ENCODE results near the gene AR.
"Not testable (repeated sequence)": the region's sequence is repeated elsewhere in the genome, so short reads cannot be mapped to it uniquely, and the experiment has no call there.

AR gene

DNA sequence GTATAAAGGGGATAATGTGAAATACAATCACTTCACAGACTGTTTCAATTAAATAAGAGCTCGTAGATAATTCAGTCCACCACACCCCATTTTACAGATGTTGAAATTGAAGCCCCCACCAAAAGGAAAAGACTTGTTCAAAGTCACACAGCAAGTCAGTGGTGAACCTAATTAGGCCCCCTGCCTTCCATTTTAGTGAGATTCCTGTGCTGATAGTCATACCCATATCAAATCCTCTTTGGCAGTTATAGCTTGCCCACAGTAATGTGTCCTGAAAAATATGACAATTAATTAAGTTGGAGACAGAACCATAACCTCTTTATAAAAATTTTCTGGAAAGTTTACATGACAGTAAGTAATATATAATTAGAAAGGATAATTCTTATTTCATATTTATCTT lies 58.0 kb downstream of the AR start:
- no peak for ATAC-seq
- H3K36me3 Mint-ChIP-seq, result no peaks in the 10 kb centered on the region
- no peaks in the 10 kb centered on the region for H3K27me3 Mint-ChIP-seq
- peaks cover 3% of the 10 kb centered on the region for H3K9me3 Mint-ChIP-seq
- no peaks in the 10 kb centered on the region for H3K4me1 Mint-ChIP-seq
- no peak overlapping the region for H3K27ac Mint-ChIP-seq
- H3K4me3 Mint-ChIP-seq, result no peak overlapping the region

DNA sequence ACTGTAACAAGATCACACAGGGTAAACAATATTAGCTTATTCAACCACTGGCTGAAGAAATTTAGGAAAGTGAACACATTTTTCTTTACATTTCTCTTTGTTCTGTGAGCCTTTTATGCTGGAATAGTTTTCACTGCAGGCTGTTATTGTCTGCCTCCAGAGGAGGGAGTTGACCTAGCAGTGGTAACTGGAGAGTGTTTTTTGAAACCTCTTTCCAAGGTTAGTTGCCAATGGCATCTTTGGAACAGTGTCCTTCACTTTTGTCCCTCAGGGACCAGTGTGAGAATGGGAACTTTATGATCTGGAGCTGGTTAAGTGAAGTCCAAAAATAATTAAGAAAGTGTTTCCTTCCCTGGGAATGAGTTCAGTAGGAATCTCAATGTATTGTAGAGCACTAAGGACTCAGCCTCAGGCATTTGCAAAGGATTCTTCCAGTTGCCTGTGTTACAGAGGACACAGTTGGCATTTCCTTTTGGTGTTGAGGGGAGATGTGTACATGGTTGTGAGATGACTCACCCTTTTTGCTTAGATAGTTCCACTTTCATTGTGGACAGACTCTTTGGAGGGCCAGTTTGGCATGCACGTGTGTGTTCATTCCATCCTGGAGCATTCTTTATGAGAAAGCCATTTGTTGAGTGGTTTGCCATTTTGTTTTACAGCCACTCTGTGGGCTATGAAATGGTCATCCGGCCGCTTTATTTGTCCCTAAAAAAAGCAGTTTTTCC lies 61.3 kb downstream of the AR start:
- Mint-ChIP-seq H3K27ac (no peak overlapping the region), H3K36me3 (no peaks in the 10 kb centered on the region), H3K4me3 (no peak overlapping the region), H3K27me3 (no peaks in the 10 kb centered on the region), H3K4me1 (no peaks in the 10 kb centered on the region), H3K9me3 (peaks cover 3% of the 10 kb centered on the region)
- ATAC-seq, result no peak

DNA sequence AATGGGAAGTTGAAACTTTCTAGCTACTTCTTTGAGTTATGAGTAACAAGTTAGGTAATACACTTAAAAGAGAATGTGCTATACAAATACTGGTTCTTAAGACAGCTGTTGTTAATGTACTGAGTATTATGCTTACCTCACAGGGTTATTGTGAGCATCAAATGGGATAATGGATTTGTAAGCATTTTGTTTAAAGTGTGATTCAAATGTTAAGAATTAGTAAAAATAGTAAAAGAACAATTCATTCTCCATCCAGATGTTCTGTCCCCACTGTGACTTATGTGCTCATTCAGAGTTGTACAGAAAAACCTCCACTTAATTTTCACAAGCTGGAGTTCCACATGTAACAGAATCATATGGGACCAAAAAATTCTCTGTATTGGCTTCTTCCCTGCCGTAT lies 63.6 kb downstream of the AR start:
- ATAC-seq, result no peak
- Mint-ChIP-seq H3K36me3 (no peaks in the 10 kb centered on the region), H3K4me1 (no peaks in the 10 kb centered on the region), H3K4me3 (no peak overlapping the region), H3K27me3 (no peaks in the 10 kb centered on the region), H3K27ac (no peak overlapping the region), H3K9me3 (peaks cover 3% of the 10 kb centered on the region)

DNA sequence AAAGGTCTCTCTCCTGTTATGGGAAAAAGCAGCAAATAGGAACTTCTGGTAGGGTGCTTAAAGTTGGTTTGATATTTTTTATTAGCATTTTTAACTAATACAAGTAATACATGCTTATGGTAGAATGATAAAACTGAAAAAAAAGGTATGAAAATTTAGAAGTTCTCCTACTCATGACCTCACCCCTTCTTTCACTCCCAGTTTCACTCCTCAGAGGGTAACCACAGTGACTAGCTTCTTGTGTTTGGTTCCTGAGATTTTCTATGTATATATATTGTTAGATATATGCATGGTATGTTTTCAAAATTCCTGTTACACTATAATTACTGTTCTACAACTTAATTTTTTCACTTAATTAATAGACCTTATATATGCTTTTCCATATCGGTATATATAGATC lies 66.5 kb downstream of the AR start:
- no peaks in the 10 kb centered on the region for H3K27me3 Mint-ChIP-seq
- H3K4me1 Mint-ChIP-seq, result no peaks in the 10 kb centered on the region
- no peak overlapping the region for H3K4me3 Mint-ChIP-seq
- no peak for ATAC-seq
- no peak overlapping the region for H3K27ac Mint-ChIP-seq
- H3K9me3 Mint-ChIP-seq, result peaks cover 5% of the 10 kb centered on the region
- no peaks in the 10 kb centered on the region for H3K36me3 Mint-ChIP-seq

DNA sequence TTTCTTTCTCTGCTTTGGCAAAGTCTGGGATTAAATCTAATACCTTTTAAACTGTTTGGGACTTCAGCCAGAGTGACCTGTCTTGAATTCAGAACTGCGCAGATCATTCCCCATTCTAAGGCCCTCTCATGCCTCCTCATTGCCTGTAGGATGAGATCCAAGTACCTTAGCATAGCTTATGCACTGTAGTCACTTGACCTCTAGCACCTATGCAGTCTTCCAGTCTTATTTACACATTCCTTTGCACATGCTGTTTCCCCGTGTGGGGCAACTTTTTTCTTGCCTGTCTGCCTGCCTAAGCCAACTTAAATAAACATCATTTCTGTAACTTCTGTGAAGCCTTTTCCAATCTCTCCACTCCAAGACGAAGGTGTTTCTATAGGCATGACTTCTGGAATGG lies 68.4 kb downstream of the AR start:
- no peaks in the 10 kb centered on the region for H3K36me3 Mint-ChIP-seq
- peaks cover 5% of the 10 kb centered on the region for H3K9me3 Mint-ChIP-seq
- no peak overlapping the region for H3K4me3 Mint-ChIP-seq

DNA sequence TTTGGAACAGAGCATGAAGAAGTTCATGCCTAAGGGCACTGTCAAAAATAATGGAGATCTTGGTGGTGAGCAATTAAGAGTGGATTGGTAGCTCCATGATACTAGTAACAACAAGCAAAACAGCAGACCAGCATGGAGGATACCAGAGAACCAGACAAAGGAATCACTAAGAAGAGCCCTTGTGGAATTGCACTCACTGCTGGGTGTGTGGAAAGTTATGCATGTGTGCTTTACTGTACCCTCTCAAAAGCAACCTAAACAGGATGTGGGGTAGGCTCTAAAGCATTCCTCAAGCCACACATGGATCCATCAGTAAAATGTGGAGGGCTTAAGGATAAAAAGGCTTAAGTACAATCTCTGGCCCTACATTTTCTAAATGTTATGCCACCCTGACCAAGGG lies 69.5 kb downstream of the AR start:
- Mint-ChIP-seq H3K36me3 (no peaks in the 10 kb centered on the region), H3K4me1 (no peaks in the 10 kb centered on the region), H3K27ac (no peak overlapping the region), H3K4me3 (no peak overlapping the region), H3K9me3 (peaks cover 9% of the 10 kb centered on the region), H3K27me3 (no peaks in the 10 kb centered on the region)
- no peak for ATAC-seq

More for the DNA sequence above, 68.4 kb downstream of the AR start:
- no peaks in the 10 kb centered on the region for H3K4me1 Mint-ChIP-seq
- H3K27ac Mint-ChIP-seq, result no peak overlapping the region
- no peaks in the 10 kb centered on the region for H3K27me3 Mint-ChIP-seq
- no peak for ATAC-seq

DNA sequence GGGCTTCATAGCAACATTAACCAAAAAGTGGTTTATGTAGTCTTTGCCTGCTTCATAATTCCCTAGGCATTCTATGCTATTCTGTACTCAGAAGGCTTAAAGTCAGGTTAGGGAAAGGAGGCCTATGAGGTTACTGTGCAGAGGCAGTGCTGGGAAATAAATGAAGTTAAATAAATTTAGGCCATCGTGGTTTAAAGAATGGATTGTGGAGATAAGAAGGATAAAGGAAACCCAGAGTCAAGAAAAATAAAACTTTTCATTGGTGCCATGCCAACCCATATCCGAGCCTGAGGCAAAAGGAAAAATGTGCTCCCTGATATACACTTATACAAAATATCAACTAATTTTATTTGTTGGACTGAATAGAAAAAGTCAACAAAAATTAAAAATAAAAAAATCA lies 70.2 kb downstream of the AR start:
- no peaks in the 10 kb centered on the region for H3K36me3 Mint-ChIP-seq
- H3K27ac Mint-ChIP-seq, result no peak overlapping the region
- H3K4me3 Mint-ChIP-seq, result no peak overlapping the region
- no peak for ATAC-seq
- no peaks in the 10 kb centered on the region for H3K4me1 Mint-ChIP-seq
- H3K27me3 Mint-ChIP-seq, result no peaks in the 10 kb centered on the region
- peaks cover 9% of the 10 kb centered on the region for H3K9me3 Mint-ChIP-seq

DNA sequence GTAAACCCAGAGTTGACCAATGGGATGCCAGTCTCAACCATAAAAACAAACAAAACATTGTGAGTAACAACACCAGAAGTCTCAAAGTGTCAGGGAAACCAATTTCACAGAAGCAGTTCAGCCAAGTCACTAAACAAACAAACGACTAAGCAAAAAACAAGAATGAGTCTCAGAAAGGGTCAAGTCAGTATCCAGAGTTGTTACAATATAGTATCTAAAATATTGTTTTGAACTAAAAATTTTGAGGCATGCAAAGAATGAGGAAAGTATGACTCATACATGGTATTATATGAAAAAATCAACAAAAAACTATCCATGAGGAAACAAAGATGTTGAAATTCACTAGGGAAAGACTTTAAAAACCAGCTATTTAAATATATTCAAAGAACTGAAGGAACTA lies 70.6 kb downstream of the AR start:
- Mint-ChIP-seq H3K27ac (no peak overlapping the region), H3K27me3 (no peaks in the 10 kb centered on the region), H3K4me3 (no peak overlapping the region), H3K36me3 (no peaks in the 10 kb centered on the region), H3K9me3 (peaks cover 11% of the 10 kb centered on the region), H3K4me1 (no peaks in the 10 kb centered on the region)
- ATAC-seq, result no peak

DNA sequence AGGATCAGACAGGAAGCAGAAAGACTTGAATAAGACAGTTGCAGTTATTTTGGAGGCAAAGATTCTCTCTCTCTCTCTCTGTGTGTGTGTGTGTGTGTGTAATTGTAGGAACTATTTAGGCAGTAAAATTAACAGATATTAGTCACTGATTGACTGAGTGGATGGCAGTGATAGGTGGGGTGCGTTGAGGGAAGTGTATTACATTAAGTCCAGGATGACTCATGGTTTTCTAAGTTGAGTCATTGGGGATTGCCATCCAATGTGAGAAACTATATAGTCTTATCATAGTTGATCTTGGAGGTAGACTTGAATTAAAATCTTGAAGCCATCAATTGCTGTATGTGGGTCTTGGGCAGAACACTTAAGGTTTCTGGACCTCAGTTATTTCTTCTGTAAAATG lies 75.4 kb downstream of the AR start:
- ATAC-seq, result no peak
- Mint-ChIP-seq H3K36me3 (no peaks in the 10 kb centered on the region), H3K27me3 (no peaks in the 10 kb centered on the region), H3K9me3 (peaks cover 12% of the 10 kb centered on the region), H3K4me3 (no peak overlapping the region), H3K27ac (no peak overlapping the region), H3K4me1 (no peaks in the 10 kb centered on the region)

DNA sequence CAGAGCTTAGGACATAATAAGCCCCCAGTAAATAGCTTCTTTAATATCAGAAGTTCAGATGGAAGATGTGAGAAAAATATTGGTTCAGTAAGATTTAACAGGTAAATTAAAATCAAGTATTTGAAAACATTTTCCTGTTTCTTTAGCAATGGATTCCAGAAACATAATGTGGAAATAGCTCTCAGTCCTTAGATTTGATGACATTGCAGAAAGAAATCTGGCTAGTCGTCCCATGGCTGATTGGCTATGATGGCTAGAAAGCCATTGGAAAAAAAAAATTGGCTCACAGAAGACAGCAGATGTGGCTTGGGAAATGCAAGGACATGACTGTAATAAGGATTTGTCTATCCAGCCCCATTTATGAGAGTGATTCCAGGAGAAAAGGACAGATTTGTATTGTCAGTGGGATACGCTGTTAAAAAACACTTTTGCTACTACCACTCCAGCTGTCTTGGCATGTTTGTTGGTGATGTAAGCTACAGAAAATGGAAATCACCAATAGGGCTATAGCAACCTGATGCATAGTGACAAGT lies 78.3 kb downstream of the AR start:
- ATAC-seq, result no peak
- H3K4me1 Mint-ChIP-seq, result no peaks in the 10 kb centered on the region
- H3K36me3 Mint-ChIP-seq, result no peaks in the 10 kb centered on the region
- peaks cover 9% of the 10 kb centered on the region for H3K9me3 Mint-ChIP-seq
- H3K27me3 Mint-ChIP-seq, result no peaks in the 10 kb centered on the region
- H3K4me3 Mint-ChIP-seq, result no peak overlapping the region
- H3K27ac Mint-ChIP-seq, result no peak overlapping the region

DNA sequence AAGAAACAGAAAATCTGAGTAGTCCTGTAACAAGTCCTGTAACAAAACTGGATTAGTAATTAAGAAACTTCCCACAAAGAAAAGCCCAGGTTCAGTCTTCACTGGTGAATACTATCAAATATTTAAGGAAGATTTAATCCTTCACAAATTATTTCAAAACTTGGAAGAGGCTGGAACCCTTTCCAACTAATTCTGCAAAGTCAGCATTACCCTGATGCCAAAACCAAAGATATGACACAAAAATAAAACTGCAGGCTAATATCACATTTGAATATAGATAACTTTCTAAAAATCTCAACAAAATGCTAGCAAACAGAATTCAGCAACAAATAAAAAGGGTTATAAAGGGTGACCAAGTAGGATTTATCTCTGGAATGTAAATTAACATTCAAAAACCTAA lies 80.5 kb downstream of the AR start:
- ATAC-seq, result no peak
- H3K9me3 Mint-ChIP-seq, result peaks cover 3% of the 10 kb centered on the region

DNA sequence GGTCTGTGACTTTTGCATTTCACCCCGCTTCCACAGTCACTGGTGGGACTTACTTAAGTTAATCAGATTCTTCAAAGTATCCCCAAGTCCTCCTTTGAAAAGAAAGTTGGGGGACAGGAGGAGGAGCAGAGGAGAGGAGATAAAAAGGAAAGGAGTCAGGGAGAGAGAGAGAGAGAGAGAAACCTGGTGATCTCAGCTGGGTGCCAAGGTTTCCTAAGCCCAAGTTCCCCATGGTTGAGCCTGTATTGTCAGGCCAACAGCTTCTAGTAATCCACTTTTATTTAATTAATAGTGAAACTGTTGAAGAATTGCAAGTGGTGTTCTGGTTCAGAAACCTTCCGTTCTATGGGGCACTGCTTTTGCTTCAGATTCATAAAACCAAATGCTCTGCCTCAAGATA lies 91.6 kb downstream of the AR start:
- Mint-ChIP-seq H3K4me3 (no peak overlapping the region), H3K9me3 (no peaks in the 10 kb centered on the region), H3K36me3 (no peaks in the 10 kb centered on the region), H3K27ac (no peak overlapping the region), H3K27me3 (no peaks in the 10 kb centered on the region), H3K4me1 (no peaks in the 10 kb centered on the region)
- no peak for ATAC-seq

More for the DNA sequence above, 80.5 kb downstream of the AR start:
- H3K27ac Mint-ChIP-seq, result no peak overlapping the region
- no peaks in the 10 kb centered on the region for H3K27me3 Mint-ChIP-seq
- H3K36me3 Mint-ChIP-seq, result no peaks in the 10 kb centered on the region
- H3K4me1 Mint-ChIP-seq, result no peaks in the 10 kb centered on the region
- no peak overlapping the region for H3K4me3 Mint-ChIP-seq

DNA sequence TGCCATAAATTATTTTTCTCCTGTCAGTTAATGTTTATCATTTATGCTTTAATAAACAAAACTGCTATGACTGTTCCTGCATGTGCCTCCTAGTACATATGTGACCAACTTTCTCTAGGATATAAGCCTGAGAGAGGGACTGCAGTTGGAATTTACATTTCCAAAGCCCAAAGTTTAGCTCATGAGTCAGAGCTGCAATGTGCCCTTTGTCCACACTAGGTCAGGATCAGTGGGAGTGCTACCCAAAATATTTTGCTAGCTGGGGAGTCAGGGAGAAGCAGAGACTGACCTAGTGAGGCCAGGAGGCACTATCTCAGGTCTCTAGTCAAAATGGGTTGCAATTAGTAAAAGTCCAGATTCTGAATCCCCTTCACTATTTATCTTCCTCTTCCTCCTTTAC lies 92.7 kb downstream of the AR start:
- no peak overlapping the region for H3K4me3 Mint-ChIP-seq
- no peaks in the 10 kb centered on the region for H3K4me1 Mint-ChIP-seq
- no peaks in the 10 kb centered on the region for H3K36me3 Mint-ChIP-seq
- H3K9me3 Mint-ChIP-seq, result no peaks in the 10 kb centered on the region
- no peaks in the 10 kb centered on the region for H3K27me3 Mint-ChIP-seq
- H3K27ac Mint-ChIP-seq, result no peak overlapping the region
- ATAC-seq, result no peak

DNA sequence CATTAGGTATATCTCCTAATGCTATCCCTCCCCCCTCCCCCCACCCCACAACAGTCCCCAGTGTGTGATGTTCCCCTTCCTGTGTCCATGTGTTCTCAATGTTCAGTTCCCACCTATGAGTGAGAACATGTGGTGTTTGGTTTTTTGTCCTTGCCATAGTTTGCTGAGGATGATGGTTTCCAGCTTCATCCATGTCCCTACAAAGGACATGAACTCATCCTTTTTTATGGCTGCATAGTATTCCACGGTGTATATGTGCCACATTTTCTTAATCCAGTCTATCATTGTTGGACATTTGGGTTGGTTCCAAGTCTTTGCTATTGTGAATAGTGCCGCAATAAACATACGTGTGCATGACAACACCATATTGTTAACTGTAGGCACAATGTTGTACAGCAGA lies 93.5 kb downstream of the AR start:
- not testable (repeated sequence) for H3K36me3 Mint-ChIP-seq, H3K9me3 Mint-ChIP-seq, H3K4me3 Mint-ChIP-seq, H3K27me3 Mint-ChIP-seq, H3K27ac Mint-ChIP-seq, ATAC-seq, H3K4me1 Mint-ChIP-seq

DNA sequence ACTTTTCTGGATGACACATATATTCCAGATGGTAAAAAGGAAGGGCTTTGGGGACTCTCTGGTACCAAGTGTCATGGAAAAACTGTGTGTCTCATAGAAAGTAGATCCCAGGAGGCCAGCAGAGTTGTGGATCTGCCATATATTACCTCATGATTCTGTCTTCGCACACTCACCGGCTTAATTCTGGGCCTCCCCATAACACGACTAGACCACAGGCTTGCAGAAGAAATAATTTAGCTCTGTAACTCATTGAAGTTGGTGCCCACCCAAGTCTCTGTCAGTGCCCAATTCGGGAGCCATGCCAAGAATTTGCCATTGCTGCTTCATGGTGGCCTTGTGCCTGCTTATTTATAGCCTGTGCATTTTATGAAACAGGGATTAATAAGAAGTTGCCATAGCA lies 104.5 kb downstream of the AR start:
- no peaks in the 10 kb centered on the region for H3K36me3 Mint-ChIP-seq
- no peaks in the 10 kb centered on the region for H3K4me1 Mint-ChIP-seq
- H3K9me3 Mint-ChIP-seq, result no peaks in the 10 kb centered on the region
- no peak for ATAC-seq
- H3K27ac Mint-ChIP-seq, result no peak overlapping the region
- H3K27me3 Mint-ChIP-seq, result no peaks in the 10 kb centered on the region
- H3K4me3 Mint-ChIP-seq, result no peak overlapping the region

DNA sequence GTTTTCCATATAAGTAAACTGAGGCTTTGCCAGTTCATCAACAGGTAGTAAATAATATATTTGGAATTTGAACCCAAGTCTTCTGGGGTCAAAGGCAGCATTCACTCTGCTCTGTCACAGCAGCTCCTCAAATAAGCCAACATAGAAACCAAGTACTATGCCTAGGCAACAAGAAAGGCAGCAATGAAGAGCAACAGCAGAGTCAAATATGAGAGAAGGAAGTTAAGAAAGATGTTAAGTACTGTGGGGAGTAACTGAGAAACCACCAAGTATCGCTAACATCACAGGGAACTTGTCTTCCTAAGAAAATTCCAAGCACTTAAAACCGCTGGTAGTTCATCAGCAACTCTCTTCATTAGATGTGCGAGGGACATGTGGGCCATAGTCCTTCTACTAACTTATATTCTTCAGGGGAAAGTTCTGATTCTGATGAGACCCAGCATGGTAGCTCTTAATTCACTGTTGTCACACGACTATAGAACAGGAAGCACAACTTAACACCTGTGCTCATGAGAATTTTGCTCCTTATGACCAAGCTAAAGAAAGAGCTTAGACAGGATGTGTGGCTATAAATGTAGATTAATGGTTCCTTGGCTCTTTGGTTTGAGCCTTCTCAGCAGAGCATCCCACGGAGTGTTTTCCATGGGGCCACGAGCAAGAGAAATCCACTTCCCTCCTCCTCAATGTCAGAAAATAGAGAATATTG lies 107.8 kb downstream of the AR start:
- no peaks in the 10 kb centered on the region for H3K36me3 Mint-ChIP-seq
- H3K27ac Mint-ChIP-seq, result no peak overlapping the region
- no peak overlapping the region for H3K4me3 Mint-ChIP-seq
- no peaks in the 10 kb centered on the region for H3K4me1 Mint-ChIP-seq
- no peaks in the 10 kb centered on the region for H3K27me3 Mint-ChIP-seq
- no peak for ATAC-seq
- no peaks in the 10 kb centered on the region for H3K9me3 Mint-ChIP-seq
